Measurements from ENCODE around the gene KLHDC7A. TPM values are rescaled to one million over a fixed set of nuclear protein-coding genes. Genes with fewer than 3 reads are reported as not detected.

Gene KLHDC7A
- polyA plus RNA-seq, 2 of the 4 experiments (the other 2 are of a cell fraction) = 0.74 to 2.3 TPM

- FAIRE-seq (no peak), ATAC-seq (no peak), DNase-seq (ENCODE audit: low read depth in 1 of 2, low spot score in 1 of 2) (no peak)
- TF ChIP-seq EP300 (IDR thresholded peaks at IDR 0.05) = no peak
- TF ChIP-seq ESRRA (IDR thresholded peaks at IDR 0.05; ENCODE audit: borderline replicate concordance, low read length) = no peak
- TF ChIP-seq HOXB13 (CRISPR knock-in tag; IDR thresholded peaks at IDR 0.05; ENCODE audit: low read depth) = no peak
- TF ChIP-seq, protein P1, sequence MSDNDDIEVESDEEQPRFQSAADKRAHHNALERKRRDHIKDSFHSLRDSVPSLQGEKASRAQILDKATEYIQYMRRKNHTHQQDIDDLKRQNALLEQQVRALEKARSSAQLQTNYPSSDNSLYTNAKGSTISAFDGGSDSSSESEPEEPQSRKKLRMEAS (IDR thresholded peaks at IDR 0.05) = no peak
- TF ChIP-seq GATA3 (IDR thresholded peaks at IDR 0.05; ENCODE audit: borderline replicate concordance) = no peak
- TF ChIP-seq ZC3H11A (IDR thresholded peaks at IDR 0.05) = no peak
- no peak for TF ChIP-seq HES2 (IDR thresholded peaks at IDR 0.05)
- no peak for TF ChIP-seq FOXS1 (CRISPR knock-in tag; IDR thresholded peaks at IDR 0.05)
- no peak for TF ChIP-seq BCL3 (IDR thresholded peaks at IDR 0.05)
- TF ChIP-seq HOXA7 (CRISPR knock-in tag; IDR thresholded peaks at IDR 0.05) = no peak
- TF ChIP-seq KDM1A (IDR thresholded peaks at IDR 0.05; ENCODE audit: low read depth) = no peak
- no peak for TF ChIP-seq HOXB5 (CRISPR knock-in tag; IDR thresholded peaks at IDR 0.05)
- ChIA-PET CTCF (no interaction called here), POLR2A (no interaction called here)
- Histone ChIP-seq H3K4me1 (no peaks in the 10 kb centered on the region), H3K27ac (no peak overlapping the region), H3K4me3 (no peak overlapping the region), H3K4me2 (no peak overlapping the region), H3K9me3 (no peaks in the 10 kb centered on the region)
- WGBS (ENCODE audit: missing lambda C conversion rate) = 47% methylated on average over 4 of the region's 4 CpGs
Measured at GRCh38 chr1:18446751-18447150, 34.0 kb upstream of the KLHDC7A start.

GRCh38 chr1:18447509-18448220 is 33.1 kb upstream of the KLHDC7A start:
- POLR2A ChIA-PET = no interaction called here
- 75% methylated on average over 11 of the region's 13 CpGs for WGBS (ENCODE audit: missing lambda C conversion rate)
- CTCF ChIA-PET = no interaction called here
- Histone ChIP-seq H3K4me3 (no peak overlapping the region), H3K27ac (no peak overlapping the region), H3K4me1 (no peaks in the 10 kb centered on the region), H3K9me3 (no peaks in the 10 kb centered on the region), H3K4me2 (no peak overlapping the region)
- FAIRE-seq (no peak), DNase-seq (ENCODE audit: low read depth in 1 of 2, low spot score in 1 of 2) (no peak), ATAC-seq (no peak)
- TF ChIP-seq, protein P1 (IDR thresholded peaks at IDR 0.05) = no peak
- TF ChIP-seq RFX5 (IDR thresholded peaks at IDR 0.05) (no peak), TP53 (CRISPR knock-in tag; IDR thresholded peaks at IDR 0.05) (no peak), EP300 (IDR thresholded peaks at IDR 0.05) (no peak), ZFP36 (IDR thresholded peaks at IDR 0.05; ENCODE audit: borderline replicate concordance, partially characterized antibody) (no peak), RAD21 (conservative IDR thresholded peaks at IDR 0.05 in 1 of 2, IDR thresholded peaks at IDR 0.05 in 1 of 2) (no peak), GATA3 (IDR thresholded peaks at IDR 0.05; ENCODE audit: borderline replicate concordance) (no peak), POLR2A (IDR thresholded peaks at IDR 0.05; ENCODE audit: low read length) (no peak), HOXB5 (CRISPR knock-in tag; IDR thresholded peaks at IDR 0.05) (no peak), BHLHE40 (IDR thresholded peaks at IDR 0.05; ENCODE audit: low read depth, low read length) (no peak)

GRCh38 chr1:18448889-18449288 is 31.8 kb upstream of the KLHDC7A start:
- TF ChIP-seq JUNB (IDR thresholded peaks at IDR 0.05) (no peak), CEBPB (IDR thresholded peaks at IDR 0.05) (no peak), ESRRA (IDR thresholded peaks at IDR 0.05; ENCODE audit: borderline replicate concordance, low read length) (no peak), RNF2 (IDR thresholded peaks at IDR 0.05; ENCODE audit: borderline replicate concordance, low read depth) (no peak), SREBF2 (IDR thresholded peaks at IDR 0.05) (no peak), MYC (IDR thresholded peaks at IDR 0.05; ENCODE audit: borderline replicate concordance, low read length) (no peak)
- Histone ChIP-seq H3K4me2 (no peak overlapping the region), H3K4me1 (no peaks in the 10 kb centered on the region), H3K4me3 (no peak overlapping the region), H3K9me3 (no peaks in the 10 kb centered on the region), H3K27ac (no peak overlapping the region)
- POLR2A ChIA-PET = no interaction called here
- 46% methylated on average over 4 of the region's 4 CpGs for WGBS (ENCODE audit: missing lambda C conversion rate)
- no peak for DNase-seq (ENCODE audit: low read depth in 1 of 2, low spot score in 1 of 2)
- CTCF ChIA-PET = no interaction called here
- no peak for FAIRE-seq
- no peak for ATAC-seq
